OCI-LY1 (cell line): ENCODE measurements around the gene FRAS1.

Source experiments
- CTCF ChIP-seq: fragments of 200-600 bp; sonication (generic), shearing (Covaris generic); IDR thresholded peaks from 2 replicates; pipeline ENCODE4 v1.5.1; 2017; ENCODE audit warnings: mild to moderate bottlenecking, antibody characterized with exemption, low read length, moderate library complexity, mixed read lengths
- EZH2 ChIP-seq: fragments of 200-600 bp; sonication (generic), shearing (Covaris generic); IDR thresholded peaks from 2 replicates; pipeline ENCODE4 v1.8.0; 2017; ENCODE audit warnings: borderline replicate concordance, mixed run types, mild to moderate bottlenecking, antibody characterized with exemption, low read length, moderate library complexity, mixed read lengths

DNA sequence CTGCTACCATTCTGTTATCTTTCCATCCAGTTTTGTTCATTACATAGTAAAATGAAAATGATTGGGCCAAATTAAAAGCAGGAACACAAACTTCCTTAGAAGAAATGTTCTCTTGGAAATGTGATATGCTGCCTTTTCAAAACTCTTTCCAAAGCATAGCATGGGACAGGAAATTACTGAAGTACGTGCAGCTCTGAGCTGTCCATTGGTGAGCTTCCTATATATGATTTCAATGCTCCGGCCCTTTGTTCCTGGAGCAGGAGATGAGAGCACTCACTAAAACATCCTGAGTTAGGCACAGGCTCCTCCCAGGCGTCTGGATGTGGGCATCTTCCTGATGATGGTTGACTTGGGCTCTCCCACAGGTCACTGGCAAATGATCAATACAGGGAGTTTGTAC is 461.4 kb downstream of the FRAS1 start:
- no peak for TF ChIP-seq CTCF
- TF ChIP-seq EZH2: no peak
